HL-60 (cell line): Measurements from ENCODE around the gene SLC4A9.

ENCODE experiments used
- DNase-seq, 2 experiments: peaks; one replicate each; pipeline ENCODE4 v3.0.0-alpha.2; 2010 to 2020; ENCODE audit warnings: low read depth in 1 of 2, low spot score in 1 of 2
- H3K27ac ChIP-seq: fragments of 250-450 bp; sonication (Bioruptor Pico); replicated peaks from 2 replicates; pipeline ENCODE4 v1.5.1; 2020; ENCODE audit warnings: mild to moderate bottlenecking, moderate library complexity
- H3K27me3 ChIP-seq: fragments of 250-450 bp; sonication (Bioruptor Pico); 2 replicates; pipeline ENCODE4 v1.5.1; 2021; ENCODE audit warnings: mild to moderate bottlenecking, moderate library complexity; ENCODE audit not compliant: insufficient read depth, poor library complexity, severe bottlenecking
- H3K4me3 ChIP-seq: replicated peaks from 2 replicates; pipeline ENCODE4 v1.5.1; 2011; ENCODE audit warnings: mild to moderate bottlenecking, control low read depth, low read length; ENCODE audit not compliant: insufficient read depth
- GABPA ChIP-seq: IDR thresholded peaks from 2 replicates; pipeline ENCODE4 v1.6.1; 2012; ENCODE audit warnings: low read depth
- POLR2AphosphoS5 ChIP-seq: IDR thresholded peaks from 2 replicates; pipeline ENCODE4 v1.6.1; 2012; ENCODE audit warnings: low read depth
- SPI1 ChIP-seq: IDR thresholded peaks from 2 replicates; pipeline ENCODE4 v1.6.1; 2012; ENCODE audit warnings: low read depth, mild to moderate bottlenecking, borderline replicate concordance
- TF ChIP-seq, protein P1 (sequence below): IDR thresholded peaks from 2 replicates; pipeline ENCODE4 v1.6.1; 2012; ENCODE audit warnings: low read depth; ENCODE audit not compliant: insufficient replicate concordance
- TF ChIP-seq, protein P2 (sequence below): IDR thresholded peaks from one replicate; pipeline ENCODE4 v1.5.1; 2011; ENCODE audit warnings: low read length, control low read depth, inconsistent platforms; ENCODE audit not compliant: insufficient read depth

Gene SLC4A9

DNA sequence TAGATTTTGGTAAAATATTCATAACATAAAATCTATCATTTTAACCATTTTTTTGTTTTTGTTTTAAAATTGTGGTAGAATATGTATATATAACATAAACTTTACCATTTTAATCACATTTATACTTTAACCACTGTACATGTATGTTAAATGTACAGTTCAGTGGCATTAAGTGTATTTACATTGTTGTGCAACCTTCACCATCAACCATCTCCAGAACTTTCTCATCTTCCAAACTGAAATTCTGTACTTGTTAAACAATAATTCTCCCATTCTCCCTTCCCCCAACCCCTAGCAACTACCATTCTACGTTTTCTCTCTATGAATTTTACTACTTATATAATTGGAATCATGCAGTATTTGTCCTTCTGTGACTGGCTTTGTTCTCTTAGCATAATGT is 53.2 kb downstream of the SLC4A9 start:
- no peaks in the 10 kb centered on the region for H3K27me3 ChIP-seq
- no peak for TF ChIP-seq SPI1
- TF ChIP-seq POLR2AphosphoS5: no peak
- TF ChIP-seq, protein P1, sequence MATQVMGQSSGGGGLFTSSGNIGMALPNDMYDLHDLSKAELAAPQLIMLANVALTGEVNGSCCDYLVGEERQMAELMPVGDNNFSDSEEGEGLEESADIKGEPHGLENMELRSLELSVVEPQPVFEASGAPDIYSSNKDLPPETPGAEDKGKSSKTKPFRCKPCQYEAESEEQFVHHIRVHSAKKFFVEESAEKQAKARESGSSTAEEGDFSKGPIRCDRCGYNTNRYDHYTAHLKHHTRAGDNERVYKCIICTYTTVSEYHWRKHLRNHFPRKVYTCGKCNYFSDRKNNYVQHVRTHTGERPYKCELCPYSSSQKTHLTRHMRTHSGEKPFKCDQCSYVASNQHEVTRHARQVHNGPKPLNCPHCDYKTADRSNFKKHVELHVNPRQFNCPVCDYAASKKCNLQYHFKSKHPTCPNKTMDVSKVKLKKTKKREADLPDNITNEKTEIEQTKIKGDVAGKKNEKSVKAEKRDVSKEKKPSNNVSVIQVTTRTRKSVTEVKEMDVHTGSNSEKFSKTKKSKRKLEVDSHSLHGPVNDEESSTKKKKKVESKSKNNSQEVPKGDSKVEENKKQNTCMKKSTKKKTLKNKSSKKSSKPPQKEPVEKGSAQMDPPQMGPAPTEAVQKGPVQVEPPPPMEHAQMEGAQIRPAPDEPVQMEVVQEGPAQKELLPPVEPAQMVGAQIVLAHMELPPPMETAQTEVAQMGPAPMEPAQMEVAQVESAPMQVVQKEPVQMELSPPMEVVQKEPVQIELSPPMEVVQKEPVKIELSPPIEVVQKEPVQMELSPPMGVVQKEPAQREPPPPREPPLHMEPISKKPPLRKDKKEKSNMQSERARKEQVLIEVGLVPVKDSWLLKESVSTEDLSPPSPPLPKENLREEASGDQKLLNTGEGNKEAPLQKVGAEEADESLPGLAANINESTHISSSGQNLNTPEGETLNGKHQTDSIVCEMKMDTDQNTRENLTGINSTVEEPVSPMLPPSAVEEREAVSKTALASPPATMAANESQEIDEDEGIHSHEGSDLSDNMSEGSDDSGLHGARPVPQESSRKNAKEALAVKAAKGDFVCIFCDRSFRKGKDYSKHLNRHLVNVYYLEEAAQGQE: no peak
- no peak for TF ChIP-seq GABPA
- TF ChIP-seq, protein P2, sequence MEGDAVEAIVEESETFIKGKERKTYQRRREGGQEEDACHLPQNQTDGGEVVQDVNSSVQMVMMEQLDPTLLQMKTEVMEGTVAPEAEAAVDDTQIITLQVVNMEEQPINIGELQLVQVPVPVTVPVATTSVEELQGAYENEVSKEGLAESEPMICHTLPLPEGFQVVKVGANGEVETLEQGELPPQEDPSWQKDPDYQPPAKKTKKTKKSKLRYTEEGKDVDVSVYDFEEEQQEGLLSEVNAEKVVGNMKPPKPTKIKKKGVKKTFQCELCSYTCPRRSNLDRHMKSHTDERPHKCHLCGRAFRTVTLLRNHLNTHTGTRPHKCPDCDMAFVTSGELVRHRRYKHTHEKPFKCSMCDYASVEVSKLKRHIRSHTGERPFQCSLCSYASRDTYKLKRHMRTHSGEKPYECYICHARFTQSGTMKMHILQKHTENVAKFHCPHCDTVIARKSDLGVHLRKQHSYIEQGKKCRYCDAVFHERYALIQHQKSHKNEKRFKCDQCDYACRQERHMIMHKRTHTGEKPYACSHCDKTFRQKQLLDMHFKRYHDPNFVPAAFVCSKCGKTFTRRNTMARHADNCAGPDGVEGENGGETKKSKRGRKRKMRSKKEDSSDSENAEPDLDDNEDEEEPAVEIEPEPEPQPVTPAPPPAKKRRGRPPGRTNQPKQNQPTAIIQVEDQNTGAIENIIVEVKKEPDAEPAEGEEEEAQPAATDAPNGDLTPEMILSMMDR: no peak
- H3K4me3 ChIP-seq: no peak overlapping the region
- no peak for DNase-seq
- H3K27ac ChIP-seq: no peak overlapping the region

DNA sequence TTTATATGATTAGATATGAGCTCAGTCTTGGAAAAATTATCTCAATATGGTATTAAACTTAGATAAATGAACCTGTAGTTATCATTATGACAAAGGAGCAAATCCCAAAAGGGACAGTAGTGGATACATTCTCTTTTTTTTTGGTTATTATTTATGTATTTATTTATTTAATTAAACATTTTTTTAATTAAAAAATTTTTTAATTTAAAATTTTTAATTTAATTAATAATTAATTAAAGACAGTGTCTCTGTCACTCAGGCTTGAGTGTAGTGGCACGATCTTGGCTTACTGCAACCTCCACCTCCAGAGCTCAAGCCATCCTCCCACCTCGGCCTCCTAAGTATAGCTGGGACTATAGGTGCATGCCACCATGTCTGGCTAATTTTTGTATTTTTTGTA is 57.2 kb downstream of the SLC4A9 start:
- DNase-seq: no peak
- TF ChIP-seq, protein P2: no peak
- TF ChIP-seq SPI1: no peak
- no peak for TF ChIP-seq POLR2AphosphoS5
- TF ChIP-seq GABPA: no peak
- TF ChIP-seq, protein P1: no peak
- Histone ChIP-seq H3K4me3 (no peak overlapping the region), H3K27me3 (no peaks in the 10 kb centered on the region), H3K27ac (no peak overlapping the region)

DNA sequence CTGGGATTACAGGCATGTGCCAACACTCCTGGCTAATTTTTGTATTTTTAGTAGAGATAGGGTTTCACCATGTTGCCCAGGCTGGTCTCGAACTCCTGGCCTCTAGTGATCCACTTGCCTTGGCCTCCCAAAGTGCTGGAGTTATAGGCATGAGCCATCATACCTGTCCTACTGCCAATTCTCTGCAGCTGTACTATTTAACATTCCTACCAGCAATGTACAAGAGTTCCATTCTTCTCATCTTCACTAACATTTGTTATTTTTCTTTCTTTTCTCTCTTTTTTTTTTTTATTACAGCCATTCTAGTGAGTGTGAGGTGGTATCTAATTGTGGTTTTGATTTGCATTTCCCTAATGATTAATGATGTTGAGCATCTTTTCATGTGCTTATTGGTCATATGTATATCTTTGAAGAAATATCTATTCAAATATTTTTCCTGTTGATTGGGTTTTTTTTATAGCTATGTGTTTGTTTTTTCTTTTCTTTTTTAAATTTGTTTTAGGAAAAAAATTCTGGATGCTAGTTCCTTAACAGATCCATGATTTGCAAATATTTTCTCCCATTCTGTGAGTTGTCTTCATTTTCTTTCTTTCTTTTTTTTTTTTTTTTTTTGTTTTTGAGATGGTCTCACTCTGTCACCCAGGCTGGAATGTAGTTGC is 59.0 kb downstream of the SLC4A9 start:
- TF ChIP-seq, protein P2: no peak
- TF ChIP-seq POLR2AphosphoS5: no peak
- no peak for TF ChIP-seq GABPA
- no peak for TF ChIP-seq SPI1
- TF ChIP-seq, protein P1: no peak
- H3K27ac ChIP-seq: no peak overlapping the region
- no peak for DNase-seq
- no peak overlapping the region for H3K4me3 ChIP-seq
- no peaks in the 10 kb centered on the region for H3K27me3 ChIP-seq
